Fibroblast of skin of abdomen (primary cell): ENCODE data around the gene FZD10.

Experiments used
- DNase-seq: peaks from one replicate; pipeline ENCODE4 v3.0.0-alpha.2; 2013

The FZD10 gene

GRCh38 chr12:130214686-130215395 lies 52.6 kb downstream of the FZD10 start:
- peak; percentile 13 for DNase-seq
